Spleen (tissue), 7 donors: ENCODE results near the gene MMP25.

Source experiments
- POLR2A ChIP-seq, 3 donors: fragments of 450-650 bp; IDR thresholded peaks; one replicate each; pipeline ENCODE4 v1.5.1; 2017; ENCODE audit warnings: antibody characterized with exemption in 3 of 3, mild to moderate bottlenecking in 1 of 3
- TF ChIP-seq, protein P1 (sequence below), 11 experiments: fragments of 200-600 bp in 7 of 11; fragments of 450-650 bp in 4 of 11; sonication (generic) in 4 of 11; IDR thresholded peaks in 8 of 11; conservative IDR thresholded peaks in 3 of 11; 1 replicate in 7 of 11; 2 replicates in 4 of 11; pipeline versions ENCODE4 v1.4.0 to v1.8.0; 2016 to 2021; ENCODE audit warnings: antibody characterized with exemption in 11 of 11, inconsistent platforms in 4 of 11, mild to moderate bottlenecking in 1 of 11
- donor health status: DM: no; HTN: no; CAD: no; lungs with moderate emphysema.
- donor health status: DM: no; HTN: no; CAD: no.
- donor health status: DM: no; HTN: no; CAD: no.

- TF ChIP-seq, protein P1, sequence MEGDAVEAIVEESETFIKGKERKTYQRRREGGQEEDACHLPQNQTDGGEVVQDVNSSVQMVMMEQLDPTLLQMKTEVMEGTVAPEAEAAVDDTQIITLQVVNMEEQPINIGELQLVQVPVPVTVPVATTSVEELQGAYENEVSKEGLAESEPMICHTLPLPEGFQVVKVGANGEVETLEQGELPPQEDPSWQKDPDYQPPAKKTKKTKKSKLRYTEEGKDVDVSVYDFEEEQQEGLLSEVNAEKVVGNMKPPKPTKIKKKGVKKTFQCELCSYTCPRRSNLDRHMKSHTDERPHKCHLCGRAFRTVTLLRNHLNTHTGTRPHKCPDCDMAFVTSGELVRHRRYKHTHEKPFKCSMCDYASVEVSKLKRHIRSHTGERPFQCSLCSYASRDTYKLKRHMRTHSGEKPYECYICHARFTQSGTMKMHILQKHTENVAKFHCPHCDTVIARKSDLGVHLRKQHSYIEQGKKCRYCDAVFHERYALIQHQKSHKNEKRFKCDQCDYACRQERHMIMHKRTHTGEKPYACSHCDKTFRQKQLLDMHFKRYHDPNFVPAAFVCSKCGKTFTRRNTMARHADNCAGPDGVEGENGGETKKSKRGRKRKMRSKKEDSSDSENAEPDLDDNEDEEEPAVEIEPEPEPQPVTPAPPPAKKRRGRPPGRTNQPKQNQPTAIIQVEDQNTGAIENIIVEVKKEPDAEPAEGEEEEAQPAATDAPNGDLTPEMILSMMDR (IDR thresholded peaks at IDR 0.05 in 8 of 11, conservative IDR thresholded peaks at IDR 0.05 in 3 of 11) = no peak
- TF ChIP-seq POLR2A (IDR thresholded peaks at IDR 0.05) = no peak
These were observed 26.6 kb upstream of the MMP25 start for GRCh38 chr16:3019594-3020246.
